Uterus (tissue), 4 donors: ENCODE results near the gene MAN2A2. TPM values are rescaled to one million over a fixed set of nuclear protein-coding genes. Genes with fewer than 3 reads are reported as not detected.

Experiments used
- DNase-seq, 2 donors: peaks; one replicate each; pipeline ENCODE4 v3.0.0-alpha.2; 2019 to 2020
- H3K27ac ChIP-seq, 2 donors: fragments of 200-600 bp; sonication (generic); 1 replicate in 1 of 2; 2 replicates in 1 of 2; pipeline ENCODE4 v1.5.1; 2016 to 2018
- H3K27me3 ChIP-seq, 2 donors: fragments of 200-600 bp; sonication (generic); one replicate each; pipeline ENCODE4 v1.5.1; 2018 to 2019; ENCODE audit warnings: control low read depth in 1 of 2
- H3K36me3 ChIP-seq, 2 donors: fragments of 200-600 bp; sonication (generic); one replicate each; pipeline ENCODE4 v1.5.1; 2019; ENCODE audit warnings: control low read depth in 1 of 2
- H3K4me1 ChIP-seq, 2 donors: fragments of 200-600 bp; sonication (generic); one replicate each; pipeline ENCODE4 v1.5.1; 2018 to 2019; ENCODE audit warnings: control low read depth in 1 of 2
- H3K4me3 ChIP-seq, 2 donors: fragments of 200-600 bp; sonication (generic); 1 replicate in 1 of 2; 2 replicates in 1 of 2; pipeline ENCODE4 v1.5.1; 2018 to 2019; ENCODE audit warnings: mild to moderate bottlenecking in 1 of 2
- H3K9me3 ChIP-seq, 2 donors: fragments of 200-600 bp; sonication (generic); one replicate each; pipeline ENCODE4 v1.5.1; 2019; ENCODE audit warnings: control low read depth in 1 of 2
- CTCF ChIP-seq, 4 experiments: fragments of 200-600 bp in 2 of 4; fragments of 450-650 bp in 2 of 4; sonication (generic) in 2 of 4; IDR thresholded peaks; one replicate each; pipeline ENCODE4 v1.5.1; 2016 to 2019; ENCODE audit warnings: antibody characterized with exemption in 4 of 4, mild to moderate bottlenecking in 2 of 4, moderate library complexity in 1 of 4
- POLR2A ChIP-seq, 2 donors: fragments of 450-650 bp; IDR thresholded peaks; one replicate each; pipeline ENCODE4 v1.6.1; 2016; ENCODE audit warnings: antibody characterized with exemption in 2 of 2, mild to moderate bottlenecking in 1 of 2, moderate library complexity in 1 of 2
- intact Hi-C: fragments of 100-400 bp; cut with DNase I; formaldehyde crosslinking; loops from one replicate; pipeline ENCODE4 v1.15.1; 2023; ENCODE audit warnings: low total_unique reads
- total RNA-seq, 4 donors: library from RNA; depleted of rRNA in 3 of 4; stranded (reverse); fragments of >200 nt in 3 of 4; gene quantifications; one replicate each; pipeline versions ENCODE4 v1.1.0 to v1.2.4, GENCODE V29; 2014 to 2023
- donor health status: DM: yes; HTN: yes; CAD: no.

The MAN2A2 gene
- total RNA-seq, 4 donors from 2014 or later, result 15.9 to 92.0 (median 19.8) TPM

- Histone ChIP-seq H3K27me3 (no peaks in the 10 kb centered on the region), H3K4me3 (peak within 1 kb of the TSS; percentile 72 to 76), H3K36me3 (no peaks in the 10 kb centered on the region), H3K4me1 (peaks cover 0 to 12% of the 10 kb centered on the region in 2 donors), H3K9me3 (no peaks in the 10 kb centered on the region), H3K27ac (peak within 1 kb of the TSS; percentile 85 to 89)
- DNase-seq, result peak; percentile 85 to 91
- TF ChIP-seq POLR2A (IDR thresholded peaks at IDR 0.05) (peak in 1 of 2 donors; percentile 57), CTCF (IDR thresholded peaks at IDR 0.05) (peak; percentile 87 to 96 (median 92))
- intact Hi-C loops, result no loop called here
These were observed 28.9 kb downstream of the MAN2A2 start, which contains the start of gene HDDC3 for GRCh38 chr15:90931828-90932659. HDDC3 (minus strand) TSS chr15:90932549; CDS start chr15:90932540, 9 bp downstream.

GRCh38 chr15:90932660-90932991 lies 29.5 kb downstream of the MAN2A2 start:
- peak overlapping the region; percentile 85 to 89 for H3K27ac ChIP-seq

GRCh38 chr15:90933301-90933700 lies 30.2 kb downstream of the MAN2A2 start:
- no peak overlapping the region for H3K4me3 ChIP-seq
- no peaks in the 10 kb centered on the region for H3K27me3 ChIP-seq
- H3K27ac ChIP-seq, result no peak overlapping the region
- no peak for DNase-seq
- intact Hi-C loops, result no loop called here
- H3K4me1 ChIP-seq, result peaks cover 0 to 17% of the 10 kb centered on the region in 2 donors
- TF ChIP-seq CTCF (IDR thresholded peaks at IDR 0.05) (no peak), POLR2A (IDR thresholded peaks at IDR 0.05) (no peak)
- no peaks in the 10 kb centered on the region for H3K9me3 ChIP-seq
- H3K36me3 ChIP-seq, result no peaks in the 10 kb centered on the region

More at GRCh38 chr15:90932660-90932991, 29.5 kb downstream of the MAN2A2 start:
- peak overlapping the region; percentile 72 to 76 for H3K4me3 ChIP-seq
- H3K9me3 ChIP-seq, result no peaks in the 10 kb centered on the region
- H3K4me1 ChIP-seq, result peaks cover 0 to 12% of the 10 kb centered on the region in 2 donors
- intact Hi-C loops, result no loop called here
- no peaks in the 10 kb centered on the region for H3K27me3 ChIP-seq
- H3K36me3 ChIP-seq, result no peaks in the 10 kb centered on the region
- DNase-seq, result no peak
- TF ChIP-seq CTCF (IDR thresholded peaks at IDR 0.05) (peak in 1 of 4 experiments; percentile 5), POLR2A (IDR thresholded peaks at IDR 0.05) (no peak)

- TF ChIP-seq POLR2A (IDR thresholded peaks at IDR 0.05) (no peak), CTCF (IDR thresholded peaks at IDR 0.05) (peak; percentile 77 to 89 (median 84))
- intact Hi-C loops, result no loop called here
- Histone ChIP-seq H3K36me3 (no peaks in the 10 kb centered on the region), H3K27me3 (no peaks in the 10 kb centered on the region), H3K9me3 (no peaks in the 10 kb centered on the region), H3K27ac (peak overlapping the region; percentile 79 to 85), H3K4me3 (peak overlapping the region; percentile 60 to 73), H3K4me1 (peaks cover 0 to 17% of the 10 kb centered on the region in 2 donors)
- peak; percentile 82 to 83 for DNase-seq
These were observed 31.3 kb downstream of the MAN2A2 start for GRCh38 chr15:90934256-90934948.
